K562 (cell line): ENCODE measurements around the gene MBD3. TPM values are rescaled to one million over a fixed set of nuclear protein-coding genes. Genes with fewer than 3 reads are reported as not detected.

Experiments used
- ARID2 ChIP-seq: fragments of 450-650 bp; IDR thresholded peaks from 2 replicates; pipeline ENCODE4 v1.6.1; 2017; ENCODE audit warnings: antibody characterized with exemption, mild to moderate bottlenecking
- BRD4 ChIP-seq: fragments of 200-600 bp; sonication (generic); IDR thresholded peaks from 2 replicates; pipeline ENCODE4 v1.6.1; 2017; ENCODE audit warnings: inconsistent platforms
- CBX5 ChIP-seq: IDR thresholded peaks from 2 replicates; pipeline ENCODE4 v1.6.1; 2014; ENCODE audit warnings: low read depth, borderline replicate concordance
- CREBBP ChIP-seq: IDR thresholded peaks from one replicate; pipeline ENCODE4 v1.6.1; 2012; ENCODE audit warnings: low read depth, mild to moderate bottlenecking, control low read depth, inconsistent platforms, low read length
- FOXK1 ChIP-seq: sonication (generic); formaldehyde crosslinking; IDR thresholded peaks from 2 replicates; pipeline ENCODE4 v1.8.0; 2022; ENCODE audit warnings: missing genetic modification reagents, mild to moderate bottlenecking, borderline replicate concordance
- HMG20A ChIP-seq: fragments of 450-650 bp; formaldehyde crosslinking; conservative IDR thresholded peaks from 2 replicates; pipeline ENCODE4 v1.4.0; 2020; ENCODE audit warnings: mild to moderate bottlenecking, mixed read lengths
- MBD2 ChIP-seq: sonication (generic); IDR thresholded peaks from 2 replicates; pipeline ENCODE4 v1.6.1; 2016; ENCODE audit warnings: low read depth, borderline replicate concordance
- MCM7 ChIP-seq, 2 experiments: fragments of 450-650 bp; IDR thresholded peaks; 2 replicates each; pipeline ENCODE4 v1.6.1; 2016 to 2018
- MEF2A ChIP-seq: IDR thresholded peaks from 2 replicates; pipeline ENCODE4 v1.6.1; 2011; ENCODE audit warnings: low read depth, mild to moderate bottlenecking, low read length, moderate library complexity; ENCODE audit not compliant: control insufficient read depth
- NEUROD1 ChIP-seq: fragments of 150-350 bp; IDR thresholded peaks from 2 replicates; pipeline ENCODE4 v1.6.1; 2014; ENCODE audit warnings: borderline replicate concordance, low read length, low read depth; ENCODE audit not compliant: partially characterized antibody
- PHF21A ChIP-seq: fragments of 450-650 bp; IDR thresholded peaks from 2 replicates; pipeline ENCODE4 v1.6.1; 2017; ENCODE audit warnings: low read depth, borderline replicate concordance
- PHF8 ChIP-seq: fragments of 200-600 bp; sonication (generic); IDR thresholded peaks from 2 replicates; pipeline ENCODE4 v1.6.1; 2012; ENCODE audit warnings: mixed run types, mild to moderate bottlenecking, inconsistent platforms, low read length, moderate library complexity, borderline replicate concordance
- PPARD ChIP-seq: fragments of 250-450 bp; sonication (Bioruptor Pico); IDR thresholded peaks from 2 replicates; pipeline ENCODE4 v1.8.0; 2022; ENCODE audit warnings: inconsistent platforms, mild to moderate bottlenecking, moderate library complexity
- RBFOX2 ChIP-seq: fragments of 200-400 bp; formaldehyde crosslinking; IDR thresholded peaks from 2 replicates; pipeline ENCODE4 v1.6.1; 2017; ENCODE audit warnings: low read depth, mild to moderate bottlenecking, low read length, moderate library complexity
- RFX1 ChIP-seq: fragments of 450-650 bp; IDR thresholded peaks from 2 replicates; pipeline ENCODE4 v1.6.1; 2016; ENCODE audit warnings: mild to moderate bottlenecking, moderate library complexity
- SMARCE1 ChIP-seq: fragments of 450-650 bp; IDR thresholded peaks from 2 replicates; pipeline ENCODE4 v1.7.1; 2016; ENCODE audit warnings: mild to moderate bottlenecking
- STAG1 ChIP-seq: sonication (generic); formaldehyde crosslinking; IDR thresholded peaks from 2 replicates; pipeline ENCODE4 v1.5.0; 2020; ENCODE audit warnings: missing genetic modification reagents, borderline replicate concordance
- STAT5B ChIP-seq: fragments of 250-450 bp; sonication (Bioruptor Pico); IDR thresholded peaks from 2 replicates; pipeline ENCODE4 v1.8.0; 2021; ENCODE audit warnings: mild to moderate bottlenecking, inconsistent platforms
- TEAD4 ChIP-seq, 2 experiments: sonication (generic) in 1 of 2; formaldehyde crosslinking in 1 of 2; IDR thresholded peaks; 2 replicates each; pipeline versions ENCODE4 v1.6.1 to v1.8.0; 2012 to 2022; ENCODE audit warnings: borderline replicate concordance in 1 of 2, inconsistent platforms in 1 of 2, low read length in 1 of 2, mild to moderate bottlenecking in 1 of 2, missing genetic modification reagents in 1 of 2
- ZBTB17 ChIP-seq: fragments of 450-650 bp; formaldehyde crosslinking; IDR thresholded peaks from 2 replicates; pipeline ENCODE4 v1.4.0; 2020; ENCODE audit warnings: mild to moderate bottlenecking
- polyA plus RNA-seq, 8 experiments: library from polyadenylated mRNA; depleted of rRNA in 4 of 8; stranded (reverse) in 5 of 8; unstranded in 3 of 8; fragments of >200 nt; fragmentation: Nextera tagmentation in 2 of 8; fragmentation: Illumina TruSeq in 1 of 8; extraction: Ambion mirVana in 2 of 8; extraction: Trizol in 1 of 8; gene quantifications; 2 replicates each; pipeline versions ENCODE4 v1.2.1 to v1.2.3, GENCODE V29; 2011 to 2014; ENCODE audit warnings: inconsistent platforms in 1 of 8, missing spikeins in 1 of 8
- total RNA-seq, 7 experiments: library from RNA; depleted of rRNA in 6 of 7; stranded (reverse); fragments of >200 nt in 6 of 7; fragmentation: Illumina TruSeq in 2 of 7; extraction: Trizol in 2 of 7; gene quantifications; 2 replicates each; pipeline versions ENCODE4 v1.2.1 to v1.2.3, GENCODE V29; 2011 to 2021; ENCODE audit warnings: low replicate concordance in 1 of 7
- TF ChIP-seq, protein P1 (sequence below): sonication (generic); formaldehyde crosslinking; IDR thresholded peaks from 2 replicates; pipeline ENCODE4 v1.5.0; 2020; ENCODE audit warnings: missing genetic modification reagents
- TF ChIP-seq, protein P2 (sequence below): sonication (generic); formaldehyde crosslinking; IDR thresholded peaks from 2 replicates; pipeline ENCODE4 v1.8.1; 2022; ENCODE audit warnings: missing genetic modification reagents
- TF ChIP-seq, protein P3 (sequence below), 3 experiments: fragments of 200-800 bp in 1 of 3; fragments of 250-450 bp in 1 of 3; fragments of 450-650 bp in 1 of 3; sonication (Bioruptor Pico) in 1 of 3; sonication (Bioruptor generic) in 1 of 3; formaldehyde crosslinking in 1 of 3; IDR thresholded peaks; 2 replicates each; pipeline versions ENCODE4 v1.6.1 to v1.8.0; 2016 to 2022; ENCODE audit warnings: mild to moderate bottlenecking in 2 of 3, missing genetic modification characterization in 2 of 3, missing compliant biosample characterization in 1 of 3, moderate library complexity in 1 of 3
- TF ChIP-seq, protein P4 (sequence below): fragments of 450-650 bp; IDR thresholded peaks from 2 replicates; pipeline ENCODE4 v1.6.1; 2016; ENCODE audit warnings: antibody characterized with exemption

Gene MBD3
- total and polyA plus RNA-seq, 9 of the 15 experiments (the other 6 are each of a cell fraction or from before 2014, with no cell fraction given), result 0.24 to 137 (median 30.9) TPM

DNA sequence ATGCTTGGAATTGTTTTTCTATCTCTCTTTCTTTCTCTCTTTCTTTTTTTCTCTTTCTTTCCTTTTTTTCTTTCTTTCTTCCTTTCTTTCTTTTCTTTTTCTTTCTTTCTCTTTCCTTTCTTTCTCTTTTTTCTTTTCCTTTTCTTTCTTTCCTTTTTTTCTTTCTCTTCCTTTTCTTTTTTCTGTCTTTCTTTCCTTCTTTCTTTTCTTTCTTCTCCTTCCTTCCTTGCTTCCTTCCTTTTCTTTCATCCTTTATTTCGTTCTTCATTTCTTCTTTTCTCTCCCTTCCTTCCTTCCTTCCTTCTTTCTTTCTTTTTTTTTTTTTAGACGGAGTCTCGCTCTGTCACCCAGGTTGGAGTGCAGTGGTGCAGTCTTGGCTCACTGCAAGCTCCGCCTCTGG, 22.7 kb downstream of the MBD3 start (continued):
- TF ChIP-seq, protein P1, sequence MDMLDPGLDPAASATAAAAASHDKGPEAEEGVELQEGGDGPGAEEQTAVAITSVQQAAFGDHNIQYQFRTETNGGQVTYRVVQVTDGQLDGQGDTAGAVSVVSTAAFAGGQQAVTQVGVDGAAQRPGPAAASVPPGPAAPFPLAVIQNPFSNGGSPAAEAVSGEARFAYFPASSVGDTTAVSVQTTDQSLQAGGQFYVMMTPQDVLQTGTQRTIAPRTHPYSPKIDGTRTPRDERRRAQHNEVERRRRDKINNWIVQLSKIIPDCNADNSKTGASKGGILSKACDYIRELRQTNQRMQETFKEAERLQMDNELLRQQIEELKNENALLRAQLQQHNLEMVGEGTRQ (CRISPR knock-in tag), result no peak
- TF ChIP-seq BRD4, result no peak
- no peak for TF ChIP-seq HMG20A (CRISPR knock-in tag)
- no peak for TF ChIP-seq NEUROD1
- TF ChIP-seq STAG1 (CRISPR knock-in tag), result no peak
- no peak for TF ChIP-seq PHF21A
- TF ChIP-seq PHF8, result no peak
- TF ChIP-seq, protein P2, sequence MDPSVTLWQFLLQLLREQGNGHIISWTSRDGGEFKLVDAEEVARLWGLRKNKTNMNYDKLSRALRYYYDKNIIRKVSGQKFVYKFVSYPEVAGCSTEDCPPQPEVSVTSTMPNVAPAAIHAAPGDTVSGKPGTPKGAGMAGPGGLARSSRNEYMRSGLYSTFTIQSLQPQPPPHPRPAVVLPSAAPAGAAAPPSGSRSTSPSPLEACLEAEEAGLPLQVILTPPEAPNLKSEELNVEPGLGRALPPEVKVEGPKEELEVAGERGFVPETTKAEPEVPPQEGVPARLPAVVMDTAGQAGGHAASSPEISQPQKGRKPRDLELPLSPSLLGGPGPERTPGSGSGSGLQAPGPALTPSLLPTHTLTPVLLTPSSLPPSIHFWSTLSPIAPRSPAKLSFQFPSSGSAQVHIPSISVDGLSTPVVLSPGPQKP (CRISPR knock-in tag), result no peak
- no peak for TF ChIP-seq MCM7 (IDR thresholded peaks at IDR 0.05)
- TF ChIP-seq TEAD4 (IDR thresholded peaks at IDR 0.05; ENCODE audit: low read length), result no peak
- TF ChIP-seq TEAD4 (CRISPR knock-in tag; IDR thresholded peaks at IDR 0.05; ENCODE audit: borderline replicate concordance), result no peak
- TF ChIP-seq, protein P3, sequence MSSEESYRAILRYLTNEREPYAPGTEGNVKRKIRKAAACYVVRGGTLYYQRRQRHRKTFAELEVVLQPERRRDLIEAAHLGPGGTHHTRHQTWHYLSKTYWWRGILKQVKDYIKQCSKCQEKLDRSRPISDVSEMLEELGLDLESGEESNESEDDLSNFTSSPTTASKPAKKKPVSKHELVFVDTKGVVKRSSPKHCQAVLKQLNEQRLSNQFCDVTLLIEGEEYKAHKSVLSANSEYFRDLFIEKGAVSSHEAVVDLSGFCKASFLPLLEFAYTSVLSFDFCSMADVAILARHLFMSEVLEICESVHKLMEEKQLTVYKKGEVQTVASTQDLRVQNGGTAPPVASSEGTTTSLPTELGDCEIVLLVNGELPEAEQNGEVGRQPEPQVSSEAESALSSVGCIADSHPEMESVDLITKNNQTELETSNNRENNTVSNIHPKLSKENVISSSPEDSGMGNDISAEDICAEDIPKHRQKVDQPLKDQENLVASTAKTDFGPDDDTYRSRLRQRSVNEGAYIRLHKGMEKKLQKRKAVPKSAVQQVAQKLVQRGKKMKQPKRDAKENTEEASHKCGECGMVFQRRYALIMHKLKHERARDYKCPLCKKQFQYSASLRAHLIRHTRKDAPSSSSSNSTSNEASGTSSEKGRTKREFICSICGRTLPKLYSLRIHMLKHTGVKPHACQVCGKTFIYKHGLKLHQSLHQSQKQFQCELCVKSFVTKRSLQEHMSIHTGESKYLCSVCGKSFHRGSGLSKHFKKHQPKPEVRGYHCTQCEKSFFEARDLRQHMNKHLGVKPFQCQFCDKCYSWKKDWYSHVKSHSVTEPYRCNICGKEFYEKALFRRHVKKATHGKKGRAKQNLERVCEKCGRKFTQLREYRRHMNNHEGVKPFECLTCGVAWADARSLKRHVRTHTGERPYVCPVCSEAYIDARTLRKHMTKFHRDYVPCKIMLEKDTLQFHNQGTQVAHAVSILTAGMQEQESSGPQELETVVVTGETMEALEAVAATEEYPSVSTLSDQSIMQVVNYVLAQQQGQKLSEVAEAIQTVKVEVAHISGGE (CRISPR knock-in tag; IDR thresholded peaks at IDR 0.05), result no peak
- TF ChIP-seq MEF2A, result no peak
- TF ChIP-seq, protein P4, sequence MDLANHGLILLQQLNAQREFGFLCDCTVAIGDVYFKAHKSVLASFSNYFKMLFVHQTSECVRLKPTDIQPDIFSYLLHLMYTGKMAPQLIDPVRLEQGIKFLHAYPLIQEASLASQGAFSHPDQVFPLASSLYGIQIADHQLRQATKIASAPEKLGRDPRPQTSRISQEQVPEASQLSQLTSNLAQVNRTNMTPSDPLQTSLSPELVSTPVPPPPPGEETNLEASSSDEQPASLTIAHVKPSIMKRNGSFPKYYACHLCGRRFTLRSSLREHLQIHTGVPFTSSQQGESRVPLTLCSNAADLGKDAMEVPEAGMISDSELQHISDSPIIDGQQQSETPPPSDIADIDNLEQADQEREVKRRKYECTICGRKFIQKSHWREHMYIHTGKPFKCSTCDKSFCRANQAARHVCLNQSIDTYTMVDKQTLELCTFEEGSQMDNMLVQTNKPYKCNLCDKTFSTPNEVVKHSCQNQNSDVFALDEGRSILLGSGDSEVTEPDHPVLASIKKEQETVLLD, result peak; percentile 70; the same call in 1 of the 2 replicates
- TF ChIP-seq FOXK1 (CRISPR knock-in tag), result no peak
- no peak for TF ChIP-seq PPARD
- TF ChIP-seq RFX1, result no peak
- no peak for TF ChIP-seq ARID2
- no peak for TF ChIP-seq CBX5
- no peak for TF ChIP-seq CREBBP
- 0 out of 2 replicates have a peak, but pooled peaks have one; percentile 18 for TF ChIP-seq SMARCE1
- TF ChIP-seq RBFOX2, result no peak
- no peak for TF ChIP-seq MBD2
- no peak for TF ChIP-seq ZBTB17
- no peak for TF ChIP-seq STAT5B (CRISPR knock-in tag)
